ENCODE data around the gene CADPS2.

The CADPS2 gene

DNA sequence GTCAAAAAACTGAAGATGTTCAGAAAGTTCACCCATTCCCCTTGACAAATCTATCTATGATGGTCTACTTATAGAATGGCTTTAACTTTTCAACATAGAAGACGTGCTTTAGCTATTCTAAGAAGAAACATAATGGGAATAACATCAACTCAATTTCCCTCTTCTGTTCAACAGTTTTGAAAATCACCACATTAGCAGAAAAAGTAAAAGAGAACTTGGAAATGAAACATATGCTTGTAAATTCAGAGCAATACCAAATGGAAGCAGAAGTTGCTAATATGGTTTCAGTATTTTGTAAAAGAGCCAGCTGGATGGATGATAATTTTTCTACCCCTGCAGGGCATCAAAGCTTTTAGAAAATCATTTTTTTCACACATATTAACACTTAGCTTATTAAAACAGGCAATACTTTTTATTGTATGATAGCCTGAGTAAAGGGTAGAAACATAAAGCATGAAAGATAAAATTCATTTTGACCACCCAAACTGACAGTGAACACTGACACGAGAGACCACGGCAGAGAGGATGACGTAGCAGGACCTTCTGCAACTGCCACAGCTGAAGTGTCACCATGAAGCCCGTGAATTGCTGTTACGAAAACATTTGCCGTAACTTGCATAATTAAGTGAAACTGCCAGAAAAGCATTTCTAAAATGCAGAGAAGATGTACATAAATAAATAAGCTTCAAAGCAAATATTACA, 542.5 kb downstream of the CADPS2 start:
- ChIA-PET CTCF (no interaction called here), POLR2A (ENCODE audit: low non-redundant PET) (no interaction called here)
- H3K27ac ChIP-seq, result no peak overlapping the region
- TF ChIP-seq, protein P1, sequence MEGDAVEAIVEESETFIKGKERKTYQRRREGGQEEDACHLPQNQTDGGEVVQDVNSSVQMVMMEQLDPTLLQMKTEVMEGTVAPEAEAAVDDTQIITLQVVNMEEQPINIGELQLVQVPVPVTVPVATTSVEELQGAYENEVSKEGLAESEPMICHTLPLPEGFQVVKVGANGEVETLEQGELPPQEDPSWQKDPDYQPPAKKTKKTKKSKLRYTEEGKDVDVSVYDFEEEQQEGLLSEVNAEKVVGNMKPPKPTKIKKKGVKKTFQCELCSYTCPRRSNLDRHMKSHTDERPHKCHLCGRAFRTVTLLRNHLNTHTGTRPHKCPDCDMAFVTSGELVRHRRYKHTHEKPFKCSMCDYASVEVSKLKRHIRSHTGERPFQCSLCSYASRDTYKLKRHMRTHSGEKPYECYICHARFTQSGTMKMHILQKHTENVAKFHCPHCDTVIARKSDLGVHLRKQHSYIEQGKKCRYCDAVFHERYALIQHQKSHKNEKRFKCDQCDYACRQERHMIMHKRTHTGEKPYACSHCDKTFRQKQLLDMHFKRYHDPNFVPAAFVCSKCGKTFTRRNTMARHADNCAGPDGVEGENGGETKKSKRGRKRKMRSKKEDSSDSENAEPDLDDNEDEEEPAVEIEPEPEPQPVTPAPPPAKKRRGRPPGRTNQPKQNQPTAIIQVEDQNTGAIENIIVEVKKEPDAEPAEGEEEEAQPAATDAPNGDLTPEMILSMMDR (conservative IDR thresholded peaks at IDR 0.05; ENCODE audit: low read depth), result no peak
- DNase-seq (ENCODE audit: low spot score), result no peak

DNA sequence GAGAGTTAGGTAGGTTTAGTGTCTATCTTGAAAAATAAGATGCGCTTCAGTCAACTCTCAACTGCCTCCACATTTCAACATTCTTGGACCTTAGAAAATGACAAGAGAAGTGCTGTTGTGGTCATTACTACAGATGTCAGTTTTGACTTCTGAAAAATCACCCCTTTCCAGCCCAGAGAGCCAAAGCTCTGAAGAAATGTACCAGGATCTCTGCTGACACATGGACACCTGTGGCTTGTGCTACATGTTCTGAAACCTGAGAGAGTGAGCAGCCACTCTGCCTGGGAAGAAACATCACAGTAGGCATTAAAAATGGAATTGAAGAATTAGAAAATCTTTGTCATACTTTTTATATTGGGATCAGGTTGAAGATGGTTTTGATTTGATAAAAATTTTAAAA, 545.8 kb downstream of the CADPS2 start:
- CTCF ChIA-PET, result no interaction called here
- no peak overlapping the region for H3K27ac ChIP-seq
- POLR2A ChIA-PET (ENCODE audit: low non-redundant PET), result no interaction called here
- TF ChIP-seq, protein P1 (conservative IDR thresholded peaks at IDR 0.05; ENCODE audit: low read depth), result no peak
- DNase-seq (ENCODE audit: low spot score), result no peak

GRCh38 chr7:122339145-122339904, 546.9 kb downstream of the CADPS2 start:
- no peak overlapping the region for H3K27ac ChIP-seq
- TF ChIP-seq, protein P1 (conservative IDR thresholded peaks at IDR 0.05; ENCODE audit: low read depth), result no peak
- DNase-seq (ENCODE audit: low spot score), result no peak
- POLR2A ChIA-PET (ENCODE audit: low non-redundant PET), result no interaction called here
- CTCF ChIA-PET, result no interaction called here

DNA sequence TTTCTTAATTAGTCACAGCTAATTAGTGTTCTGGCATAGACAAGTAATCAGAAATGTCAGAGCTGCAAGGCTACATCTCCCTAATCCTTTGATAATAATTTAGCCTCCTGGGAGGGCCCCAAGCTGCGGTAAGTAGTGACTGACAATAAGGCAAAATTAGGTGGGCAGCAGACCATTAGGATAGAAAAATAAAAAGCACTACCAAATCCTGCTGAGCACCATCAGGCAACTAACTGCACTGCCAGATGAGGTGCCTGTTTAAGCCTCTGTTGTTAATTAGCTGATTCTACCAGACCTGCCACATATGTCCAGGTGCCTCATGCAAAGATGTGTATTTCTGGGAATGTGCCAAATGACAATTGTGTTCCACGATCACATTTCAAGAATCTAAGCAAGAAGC, 549.2 kb downstream of the CADPS2 start:
- no peak for DNase-seq (ENCODE audit: low spot score)
- CTCF ChIA-PET, result no interaction called here
- H3K27ac ChIP-seq, result no peak overlapping the region
- TF ChIP-seq, protein P1 (conservative IDR thresholded peaks at IDR 0.05; ENCODE audit: low read depth), result no peak
- POLR2A ChIA-PET (ENCODE audit: low non-redundant PET), result no interaction called here

DNA sequence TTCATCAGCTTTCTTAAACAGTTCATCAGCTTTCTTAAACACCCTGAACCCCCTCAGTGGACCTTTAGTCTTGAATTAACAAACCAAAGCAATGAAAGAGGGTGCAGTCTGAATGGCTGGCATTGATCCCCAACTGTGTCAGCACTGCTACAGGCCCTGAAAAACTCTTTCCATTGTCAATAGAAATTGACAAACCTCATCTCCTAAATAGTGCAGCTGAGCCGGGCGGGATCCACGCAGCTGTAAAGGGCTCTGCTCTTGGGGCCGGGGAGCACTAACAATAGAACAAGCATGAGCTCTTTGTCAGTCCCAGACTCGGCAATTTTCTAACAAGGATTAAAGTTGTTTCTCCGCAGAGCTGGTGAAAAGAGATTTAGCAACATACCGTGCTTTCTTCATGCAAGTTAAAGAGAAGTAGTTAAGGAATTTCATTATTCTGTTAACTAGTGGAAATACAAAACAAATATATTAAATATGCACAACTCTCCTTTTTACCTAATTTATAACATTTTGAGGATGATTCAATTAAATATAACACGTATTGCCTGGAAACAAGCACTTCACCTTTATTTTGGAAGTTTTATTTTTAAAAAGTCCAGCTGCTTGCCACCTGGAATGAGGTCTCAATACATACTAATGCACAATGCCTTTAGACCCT, 557.0 kb downstream of the CADPS2 start:
- TF ChIP-seq, protein P1 (conservative IDR thresholded peaks at IDR 0.05; ENCODE audit: low read depth), result no peak
- POLR2A ChIA-PET (ENCODE audit: low non-redundant PET), result no interaction called here
- DNase-seq (ENCODE audit: low spot score), result no peak
- CTCF ChIA-PET, result interaction anchor here (0.9 kb wide), 1 partner anchor 898 kb away, joined by 3 read pairs; no protein-coding TSS in a partner anchor
- H3K27ac ChIP-seq, result no peak overlapping the region

GRCh38 chr7:122327969-122328368, 558.3 kb downstream of the CADPS2 start:
- DNase-seq (ENCODE audit: low spot score), result no peak
- ChIA-PET POLR2A (ENCODE audit: low non-redundant PET) (no interaction called here), CTCF (no interaction called here)
- TF ChIP-seq, protein P1 (conservative IDR thresholded peaks at IDR 0.05; ENCODE audit: low read depth), result no peak
- H3K27ac ChIP-seq, result no peak overlapping the region
